ENCODE measurements around the gene GCA.

GCA gene

GRCh38 chr2:162301877-162302276, 42.1 kb upstream of the GCA start:
- TF ChIP-seq CTCF (conservative IDR thresholded peaks at IDR 0.05; ENCODE audit: low read depth, low read length), result no peak
- no peak overlapping the region for H3K4me3 ChIP-seq (ENCODE audit: low read depth, low read length)

GRCh38 chr2:162305901-162306300, 38.0 kb upstream of the GCA start:
- no peak for DNase-seq (ENCODE audit: low read depth)
- TF ChIP-seq CTCF (conservative IDR thresholded peaks at IDR 0.05; ENCODE audit: low read depth, low read length), result no peak
- H3K4me3 ChIP-seq (ENCODE audit: low read depth, low read length), result no peak overlapping the region

More at GRCh38 chr2:162301877-162302276, 42.1 kb upstream of the GCA start:
- DNase-seq (ENCODE audit: low read depth), result no peak

- no peak overlapping the region for H3K4me3 ChIP-seq (ENCODE audit: low read depth, low read length)
- TF ChIP-seq CTCF (conservative IDR thresholded peaks at IDR 0.05; ENCODE audit: low read depth, low read length), result no peak
- DNase-seq (ENCODE audit: low read depth), result no peak
Measured at GRCh38 chr2:162308747-162309503, 35.0 kb upstream of the GCA start.

GRCh38 chr2:162312853-162313252, 31.1 kb upstream of the GCA start:
- DNase-seq (ENCODE audit: low read depth), result no peak
- no peak overlapping the region for H3K4me3 ChIP-seq (ENCODE audit: low read depth, low read length)
- TF ChIP-seq CTCF (conservative IDR thresholded peaks at IDR 0.05; ENCODE audit: low read depth, low read length), result no peak

GRCh38 chr2:162315938-162316337, 28.0 kb upstream of the GCA start:
- TF ChIP-seq CTCF (conservative IDR thresholded peaks at IDR 0.05; ENCODE audit: low read depth, low read length), result no peak
- no peak overlapping the region for H3K4me3 ChIP-seq (ENCODE audit: low read depth, low read length)
- DNase-seq (ENCODE audit: low read depth), result no peak

GRCh38 chr2:162316590-162316989, 27.3 kb upstream of the GCA start:
- TF ChIP-seq CTCF (conservative IDR thresholded peaks at IDR 0.05; ENCODE audit: low read depth, low read length), result no peak
- no peak overlapping the region for H3K4me3 ChIP-seq (ENCODE audit: low read depth, low read length)
- DNase-seq (ENCODE audit: low read depth), result no peak

Measured in choroid plexus epithelial cell (primary cell).